HepG2 (cell line): ENCODE measurements around the gene E2F1. TPM values are rescaled to one million over a fixed set of nuclear protein-coding genes. Genes with fewer than 3 reads are reported as not detected.

Source experiments
- CC2D1A ChIP-seq: sonication (generic); formaldehyde crosslinking; IDR thresholded peaks from 2 replicates; pipeline ENCODE4 v1.8.1; 2023; ENCODE audit warnings: mild to moderate bottlenecking, missing genetic modification reagents
- CCDC6 ChIP-seq: sonication (generic); formaldehyde crosslinking; IDR thresholded peaks from 2 replicates; pipeline ENCODE4 v1.8.1; 2022; ENCODE audit warnings: mild to moderate bottlenecking, missing genetic modification reagents, moderate library complexity
- FOSL2 ChIP-seq: sonication (generic); formaldehyde crosslinking; IDR thresholded peaks from 2 replicates; pipeline ENCODE4 v1.4.0; 2020; ENCODE audit warnings: missing genetic modification reagents
- FOXA3 ChIP-seq: IDR thresholded peaks from 2 replicates; pipeline ENCODE4 v1.6.1; 2016; ENCODE audit warnings: missing genetic modification reagents, missing compliant biosample characterization
- GLMP ChIP-seq: sonication (generic); formaldehyde crosslinking; IDR thresholded peaks from 2 replicates; pipeline ENCODE4 v1.9.0; 2021; ENCODE audit warnings: missing genetic modification reagents, mild to moderate bottlenecking, borderline replicate concordance
- HNRNPLL ChIP-seq: fragments of 200-400 bp; formaldehyde crosslinking; IDR thresholded peaks from 2 replicates; pipeline ENCODE4 v1.6.1; 2017; ENCODE audit warnings: mild to moderate bottlenecking, low read depth, low read length; ENCODE audit not compliant: poor library complexity, severe bottlenecking
- HOXA3 ChIP-seq: sonication (generic); formaldehyde crosslinking; IDR thresholded peaks from 2 replicates; pipeline ENCODE4 v1.5.0; 2020; ENCODE audit warnings: missing genetic modification reagents
- HOXA9 ChIP-seq: sonication (generic); formaldehyde crosslinking; IDR thresholded peaks from 2 replicates; pipeline ENCODE4 v1.8.1; 2022; ENCODE audit warnings: missing genetic modification reagents, mild to moderate bottlenecking, moderate library complexity, borderline replicate concordance
- JUND ChIP-seq: sonication (generic); formaldehyde crosslinking; IDR thresholded peaks from 2 replicates; pipeline ENCODE4 v1.8.0; 2022; ENCODE audit warnings: mild to moderate bottlenecking, missing genetic modification reagents
- KDM2A ChIP-seq: sonication (generic); formaldehyde crosslinking; IDR thresholded peaks from 2 replicates; pipeline ENCODE4 v1.4.0; 2020; ENCODE audit warnings: low read depth, missing genetic modification reagents, borderline replicate concordance
- KDM3A ChIP-seq: IDR thresholded peaks from 2 replicates; pipeline ENCODE4 v1.6.1; 2018; ENCODE audit warnings: low read depth, missing compliant biosample characterization
- KDM4B ChIP-seq: sonication (generic); formaldehyde crosslinking; IDR thresholded peaks from 2 replicates; pipeline ENCODE4 v1.4.0; 2020; ENCODE audit warnings: missing genetic modification reagents
- NFE2 ChIP-seq: sonication (generic); formaldehyde crosslinking; IDR thresholded peaks from 2 replicates; pipeline ENCODE4 v1.4.0; 2020; ENCODE audit warnings: missing genetic modification reagents
- NR2F2 ChIP-seq: IDR thresholded peaks from 2 replicates; pipeline ENCODE4 v1.6.1; 2012; ENCODE audit warnings: low read depth, inconsistent platforms, borderline replicate concordance
- PCBP2 ChIP-seq: fragments of 200-400 bp; formaldehyde crosslinking; optimal IDR thresholded peaks from 2 replicates; pipeline ENCODE3; 2018; ENCODE audit warnings: low read length, low read depth; ENCODE audit not compliant: poor library complexity, severe bottlenecking
- RFX1 ChIP-seq: fragments of 450-650 bp; IDR thresholded peaks from 2 replicates; pipeline ENCODE4 v1.6.1; 2017
- SIN3B ChIP-seq: fragments of 150-350 bp; IDR thresholded peaks from 2 replicates; pipeline ENCODE4 v1.6.1; 2014; ENCODE audit warnings: low read length
- SNAI1 ChIP-seq: sonication (generic); formaldehyde crosslinking; IDR thresholded peaks from 2 replicates; pipeline ENCODE4 v1.5.0; 2020; ENCODE audit warnings: mild to moderate bottlenecking, missing genetic modification reagents, borderline replicate concordance
- SP2 ChIP-seq: sonication (generic); formaldehyde crosslinking; IDR thresholded peaks from 2 replicates; pipeline ENCODE4 v1.5.1; 2020; ENCODE audit warnings: mild to moderate bottlenecking, missing genetic modification reagents
- ZMAT3 ChIP-seq: sonication (generic); formaldehyde crosslinking; conservative IDR thresholded peaks from 2 replicates; pipeline ENCODE4 v1.7.0; 2021; ENCODE audit warnings: missing genetic modification reagents
- ZNF12 ChIP-seq: sonication (generic); formaldehyde crosslinking; IDR thresholded peaks from 2 replicates; pipeline ENCODE4 v1.5.0; 2020; ENCODE audit warnings: missing genetic modification reagents
- ZNF253 ChIP-seq: sonication (generic); formaldehyde crosslinking; IDR thresholded peaks from 2 replicates; pipeline ENCODE4 v1.8.0; 2022; ENCODE audit warnings: mild to moderate bottlenecking, missing genetic modification reagents, borderline replicate concordance
- ZNF256 ChIP-seq: sonication (generic); formaldehyde crosslinking; conservative IDR thresholded peaks from 2 replicates; pipeline ENCODE4 v1.4.0; 2020; ENCODE audit warnings: missing genetic modification reagents
- ZNF354B ChIP-seq: sonication (generic); formaldehyde crosslinking; IDR thresholded peaks from 2 replicates; pipeline ENCODE4 v1.8.0; 2022; ENCODE audit warnings: mild to moderate bottlenecking, missing genetic modification reagents
- ZNF430 ChIP-seq: sonication (generic); formaldehyde crosslinking; IDR thresholded peaks from 2 replicates; pipeline ENCODE4 v1.9.0; 2021; ENCODE audit warnings: mild to moderate bottlenecking, missing genetic modification reagents
- ZNF441 ChIP-seq: sonication (generic); formaldehyde crosslinking; IDR thresholded peaks from 2 replicates; pipeline ENCODE4 v1.7.0; 2021; ENCODE audit warnings: missing genetic modification reagents, borderline replicate concordance
- ZNF460 ChIP-seq: sonication (generic); formaldehyde crosslinking; IDR thresholded peaks from 2 replicates; pipeline ENCODE4 v1.5.1; 2020; ENCODE audit warnings: missing genetic modification reagents, mild to moderate bottlenecking, borderline replicate concordance
- ZNF513 ChIP-seq: sonication (generic); formaldehyde crosslinking; conservative IDR thresholded peaks from 2 replicates; pipeline ENCODE4 v1.5.0; 2020; ENCODE audit warnings: missing genetic modification reagents
- ZNF557 ChIP-seq: sonication (generic); formaldehyde crosslinking; IDR thresholded peaks from 2 replicates; pipeline ENCODE4 v1.4.0; 2020; ENCODE audit warnings: missing genetic modification reagents
- ZNF674 ChIP-seq: sonication (generic); formaldehyde crosslinking; IDR thresholded peaks from 2 replicates; pipeline ENCODE4 v1.5.0; 2020; ENCODE audit warnings: low read depth, mild to moderate bottlenecking, missing genetic modification reagents
- polyA plus RNA-seq, 8 experiments: library from polyadenylated mRNA; depleted of rRNA in 3 of 8; stranded (reverse) in 7 of 8; unstranded in 1 of 8; fragments of >200 nt; fragmentation: Illumina TruSeq in 4 of 8; extraction: Trizol in 4 of 8; gene quantifications; 2 replicates each; pipeline versions ENCODE4 v1.2.1 to v1.2.3, GENCODE V29; 2011 to 2016; ENCODE audit warnings: low read depth in 4 of 8, missing spikeins in 1 of 8, mixed read lengths in 1 of 8; ENCODE audit not compliant: insufficient read depth in 1 of 8
- total RNA-seq, 5 experiments: library from RNA; depleted of rRNA; stranded (reverse); fragments of >200 nt; fragmentation: Illumina TruSeq; extraction: Trizol; gene quantifications; 2 replicates each; pipeline ENCODE4 v1.2.3, GENCODE V29; 2016; ENCODE audit warnings: low read depth in 1 of 5
- TF ChIP-seq, protein P1 (sequence below): IDR thresholded peaks from 2 replicates; pipeline ENCODE4 v1.6.1; 2016; ENCODE audit warnings: missing compliant biosample characterization, missing genetic modification reagents, borderline replicate concordance

The E2F1 gene
- total and polyA plus RNA-seq, 2 of the 13 experiments (the other 11 are each of a cell fraction or from before 2014, with no cell fraction given): 25.5 to 39.4 TPM

DNA sequence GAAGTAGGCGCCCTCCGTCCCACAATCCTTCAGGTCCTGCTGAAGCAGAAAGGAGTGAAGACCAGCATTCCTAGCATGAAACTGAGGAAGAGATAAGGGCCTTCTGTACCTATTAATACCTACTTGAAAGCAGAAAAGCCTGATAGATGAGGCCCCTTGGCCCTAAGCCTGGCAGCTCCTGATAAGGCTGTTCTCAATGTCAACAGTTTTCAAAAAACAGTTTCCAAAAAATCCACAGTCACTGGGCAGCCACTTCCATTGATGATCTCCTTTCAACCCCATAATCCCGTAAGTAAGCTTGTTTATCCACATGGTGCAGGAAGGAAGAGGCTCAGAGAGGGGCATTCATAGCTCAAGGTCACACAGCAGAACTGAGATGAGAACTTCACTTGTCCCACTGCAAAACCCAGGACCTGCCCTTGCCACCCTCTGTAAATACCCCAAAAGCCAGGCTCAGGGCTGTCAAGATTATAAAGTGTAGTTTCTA, 2.8 kb upstream of the E2F1 start (continued):
- TF ChIP-seq ZNF557 (no peak), FOSL2 (peak; percentile 57; the same call in 1 of the 2 replicates), ZNF354B (CRISPR knock-in tag) (0 out of 2 replicates have a peak, but pooled peaks have one; percentile 50), KDM4B (CRISPR knock-in tag) (no peak), ZNF441 (CRISPR knock-in tag) (no peak), SIN3B (no peak), HOXA9 (CRISPR knock-in tag) (no peak), ZNF513 (CRISPR knock-in tag) (no peak), NR2F2 (peak; percentile 58; the same call in 1 of the 2 replicates), ZNF256 (no peak), ZNF253 (CRISPR knock-in tag) (no peak), PCBP2 (no peak), SP2 (CRISPR knock-in tag) (no peak), ZNF12 (CRISPR knock-in tag) (no peak; the same call in 1 of the 2 replicates), HOXA3 (CRISPR knock-in tag) (no peak), KDM2A (CRISPR knock-in tag) (no peak), NFE2 (CRISPR knock-in tag) (no peak), ZNF430 (CRISPR knock-in tag) (peak; percentile 52; the same call in 1 of the 2 replicates), SNAI1 (CRISPR knock-in tag) (no peak), CCDC6 (CRISPR knock-in tag) (no peak), FOXA3 (CRISPR knock-in tag) (peak; percentile 67), KDM3A (CRISPR knock-in tag) (no peak), GLMP (CRISPR knock-in tag) (no peak), HNRNPLL (no peak), RFX1 (no peak), JUND (CRISPR knock-in tag) (0 out of 2 replicates have a peak, but pooled peaks have one; percentile 38), ZNF674 (CRISPR knock-in tag) (no peak), ZNF460 (CRISPR knock-in tag) (no peak), CC2D1A (CRISPR knock-in tag) (no peak), ZMAT3 (CRISPR knock-in tag) (no peak)
- TF ChIP-seq, protein P1, sequence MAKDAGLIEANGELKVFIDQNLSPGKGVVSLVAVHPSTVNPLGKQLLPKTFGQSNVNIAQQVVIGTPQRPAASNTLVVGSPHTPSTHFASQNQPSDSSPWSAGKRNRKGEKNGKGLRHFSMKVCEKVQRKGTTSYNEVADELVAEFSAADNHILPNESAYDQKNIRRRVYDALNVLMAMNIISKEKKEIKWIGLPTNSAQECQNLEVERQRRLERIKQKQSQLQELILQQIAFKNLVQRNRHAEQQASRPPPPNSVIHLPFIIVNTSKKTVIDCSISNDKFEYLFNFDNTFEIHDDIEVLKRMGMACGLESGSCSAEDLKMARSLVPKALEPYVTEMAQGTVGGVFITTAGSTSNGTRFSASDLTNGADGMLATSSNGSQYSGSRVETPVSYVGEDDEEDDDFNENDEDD: no peak
